Testis (tissue), 3 donors: ENCODE measurements around the gene EPB41L2. TPM values are rescaled to one million over a fixed set of nuclear protein-coding genes. Genes with fewer than 3 reads are reported as not detected.

Experiments used
- DNase-seq: peaks from one replicate; pipeline ENCODE4 v3.0.0-alpha.2; 2019
- H3K27ac ChIP-seq, 2 donors: fragments of 200-600 bp; sonication (generic); one replicate each; pipeline ENCODE4 v1.5.1; 2019
- H3K27me3 ChIP-seq: fragments of 200-600 bp; sonication (generic); one replicate; pipeline ENCODE4 v1.5.1; 2019
- H3K36me3 ChIP-seq: fragments of 200-600 bp; sonication (generic); one replicate; pipeline ENCODE4 v1.5.1; 2017; ENCODE audit warnings: low read depth; ENCODE audit errors: missing control alignments
- H3K4me1 ChIP-seq: fragments of 200-600 bp; sonication (generic); one replicate; pipeline ENCODE4 v1.5.1; 2019
- H3K4me3 ChIP-seq, 2 donors: fragments of 200-600 bp; sonication (generic); one replicate each; pipeline ENCODE4 v1.5.1; 2017 to 2019
- H3K9me3 ChIP-seq: fragments of 200-600 bp; sonication (generic); one replicate; pipeline ENCODE4 v1.5.1; 2017
- POLR2A ChIP-seq: fragments of 450-650 bp; IDR thresholded peaks from one replicate; pipeline ENCODE4 v1.6.1; 2017; ENCODE audit warnings: antibody characterized with exemption, mild to moderate bottlenecking, moderate library complexity
- WGBS, 2 donors: methylation state at CpG; one replicate each; pipeline ENCODE4 v1.1.5; 2018; 5-methylcytosine and 5-hydroxymethylcytosine counted together
- intact Hi-C: fragments of 100-400 bp; cut with DNase I; formaldehyde crosslinking; loops from one replicate; pipeline ENCODE4 v1.15.1; 2023; ENCODE audit warnings: low total_unique reads
- polyA plus RNA-seq: library from polyadenylated mRNA; stranded (reverse); fragments of 350-450 nt; fragmentation: Illumina TruSeq; extraction: RNeasy Lipid Tissue Mini Kit (QIAGEN cat#74804); gene quantifications from one replicate; pipeline ENCODE4 v1.2.3, GENCODE V29; 2014; ENCODE audit warnings: low read depth, low replicate concordance; ENCODE audit not compliant: insufficient read depth
- total RNA-seq, 2 donors: library from RNA; depleted of rRNA; stranded (reverse); fragments of >200 nt; gene quantifications; one replicate each; pipeline ENCODE4 v1.2.3, GENCODE V29; 2016
- TF ChIP-seq, protein P1 (sequence below), 3 experiments: fragments of 450-650 bp in 2 of 3; fragments of 200-600 bp in 1 of 3; sonication (generic) in 1 of 3; IDR thresholded peaks; one replicate each; pipeline ENCODE4 v1.5.1; 2016 to 2019; ENCODE audit warnings: antibody characterized with exemption in 3 of 3, mild to moderate bottlenecking in 2 of 3, moderate library complexity in 1 of 3

EPB41L2 gene
- total and polyA plus RNA-seq, 3 donors from 2014 or later: 131 to 206 (median 139) TPM

DNA sequence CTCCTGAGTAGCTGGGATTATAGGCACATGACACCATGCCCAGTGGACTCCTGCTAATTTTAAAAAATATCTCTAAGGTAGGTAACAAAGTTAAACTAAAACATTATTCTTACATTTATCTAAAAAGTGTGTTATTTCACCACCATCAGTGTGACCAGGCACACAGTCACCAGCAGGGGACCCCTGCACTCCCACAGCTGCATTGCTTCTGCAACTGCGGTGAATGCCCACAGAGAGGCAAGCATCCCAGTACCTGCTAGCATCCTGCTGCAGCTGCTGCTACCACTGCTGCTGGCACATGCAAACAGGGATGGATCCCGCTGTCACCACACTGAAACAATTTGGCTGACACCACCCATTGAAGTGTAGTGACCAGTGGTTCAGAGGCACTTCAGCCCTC lies 21.9 kb upstream of the EPB41L2 start:
- no peak overlapping the region for H3K27ac ChIP-seq
- no peaks in the 10 kb centered on the region for H3K27me3 ChIP-seq
- TF ChIP-seq POLR2A: no peak
- TF ChIP-seq, protein P1, sequence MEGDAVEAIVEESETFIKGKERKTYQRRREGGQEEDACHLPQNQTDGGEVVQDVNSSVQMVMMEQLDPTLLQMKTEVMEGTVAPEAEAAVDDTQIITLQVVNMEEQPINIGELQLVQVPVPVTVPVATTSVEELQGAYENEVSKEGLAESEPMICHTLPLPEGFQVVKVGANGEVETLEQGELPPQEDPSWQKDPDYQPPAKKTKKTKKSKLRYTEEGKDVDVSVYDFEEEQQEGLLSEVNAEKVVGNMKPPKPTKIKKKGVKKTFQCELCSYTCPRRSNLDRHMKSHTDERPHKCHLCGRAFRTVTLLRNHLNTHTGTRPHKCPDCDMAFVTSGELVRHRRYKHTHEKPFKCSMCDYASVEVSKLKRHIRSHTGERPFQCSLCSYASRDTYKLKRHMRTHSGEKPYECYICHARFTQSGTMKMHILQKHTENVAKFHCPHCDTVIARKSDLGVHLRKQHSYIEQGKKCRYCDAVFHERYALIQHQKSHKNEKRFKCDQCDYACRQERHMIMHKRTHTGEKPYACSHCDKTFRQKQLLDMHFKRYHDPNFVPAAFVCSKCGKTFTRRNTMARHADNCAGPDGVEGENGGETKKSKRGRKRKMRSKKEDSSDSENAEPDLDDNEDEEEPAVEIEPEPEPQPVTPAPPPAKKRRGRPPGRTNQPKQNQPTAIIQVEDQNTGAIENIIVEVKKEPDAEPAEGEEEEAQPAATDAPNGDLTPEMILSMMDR (IDR thresholded peaks at IDR 0.05): no peak
- H3K4me1 ChIP-seq: no peaks in the 10 kb centered on the region
- H3K9me3 ChIP-seq: no peaks in the 10 kb centered on the region
- intact Hi-C loops: no loop called here
- H3K36me3 ChIP-seq: no peaks in the 10 kb centered on the region
- H3K4me3 ChIP-seq: no peak overlapping the region
- 92 to 97% methylated on average over 2 of the region's 2 CpGs for WGBS, 2 donors
- DNase-seq: no peak

DNA sequence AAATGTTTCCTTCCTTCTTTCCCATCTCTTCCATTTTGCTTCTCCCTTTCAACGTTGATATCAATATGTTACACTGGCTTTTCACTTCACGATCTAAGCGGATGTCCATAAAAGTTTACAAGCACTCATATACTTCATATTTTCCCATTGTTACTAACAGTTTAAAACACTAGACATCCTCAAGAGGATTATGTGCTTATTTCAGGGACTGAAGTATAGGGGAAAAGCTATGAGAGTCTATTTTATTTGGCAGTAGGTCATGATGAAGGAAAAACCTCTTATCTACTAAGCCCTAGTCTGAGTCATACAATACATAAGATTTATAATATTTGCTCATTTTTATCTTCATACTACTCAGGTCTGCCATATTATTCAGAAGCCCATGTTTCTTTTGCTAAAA lies 20.6 kb upstream of the EPB41L2 start:
- 95 to 96% methylated on average over 3 of the region's 3 CpGs for WGBS, 2 donors
- Histone ChIP-seq H3K9me3 (no peaks in the 10 kb centered on the region), H3K27ac (no peak overlapping the region), H3K27me3 (no peaks in the 10 kb centered on the region), H3K36me3 (no peaks in the 10 kb centered on the region), H3K4me3 (no peak overlapping the region), H3K4me1 (no peaks in the 10 kb centered on the region)
- no peak for DNase-seq
- intact Hi-C loops: no loop called here
- no peak for TF ChIP-seq POLR2A
- TF ChIP-seq, protein P1 (IDR thresholded peaks at IDR 0.05): no peak

DNA sequence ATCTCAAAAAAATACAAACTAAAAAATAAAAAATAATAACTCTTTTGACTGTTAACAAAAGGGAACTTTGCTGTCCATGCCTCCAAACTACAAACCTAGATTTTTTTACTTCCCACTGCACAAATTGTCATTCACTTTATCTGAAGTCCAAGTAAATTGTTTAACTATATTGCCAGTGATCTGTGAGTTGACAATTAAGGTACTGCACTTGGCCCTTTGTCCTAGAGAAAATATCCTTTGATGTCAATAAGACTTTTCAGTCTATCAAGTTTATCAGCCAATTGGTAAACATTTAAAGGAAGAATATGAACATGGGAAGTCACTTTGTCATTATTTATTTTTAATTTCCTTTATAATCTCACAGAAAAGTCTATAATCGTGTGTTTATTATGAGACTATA lies 19.3 kb upstream of the EPB41L2 start:
- TF ChIP-seq POLR2A: no peak
- WGBS, 2 donors: 63 to 73% methylated on average over 1 of the region's 1 CpG
- H3K27ac ChIP-seq: no peak overlapping the region
- H3K9me3 ChIP-seq: no peaks in the 10 kb centered on the region
- H3K36me3 ChIP-seq: no peaks in the 10 kb centered on the region
- intact Hi-C loops: no loop called here
- no peaks in the 10 kb centered on the region for H3K27me3 ChIP-seq
- no peak overlapping the region for H3K4me3 ChIP-seq
- H3K4me1 ChIP-seq: no peaks in the 10 kb centered on the region
- no peak for DNase-seq

DNA sequence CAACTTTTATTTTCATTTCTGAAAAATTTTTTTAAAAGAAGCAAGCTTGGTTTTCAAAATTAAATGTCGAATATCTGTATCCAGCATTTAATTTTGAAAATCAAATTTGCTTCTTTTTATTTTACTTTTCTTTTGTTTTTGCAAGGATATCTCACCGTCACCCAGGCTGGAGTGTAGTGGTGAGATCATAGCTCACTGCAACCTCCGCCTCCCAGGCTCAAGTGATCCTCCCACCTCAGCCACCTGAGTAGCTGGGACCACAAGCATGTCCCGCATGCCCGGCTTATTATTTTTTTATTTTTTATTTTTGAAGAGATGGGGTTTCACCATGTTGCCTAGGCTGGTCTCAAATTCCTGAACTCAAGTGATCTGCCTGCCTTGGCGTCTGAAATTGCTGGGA lies 17.0 kb upstream of the EPB41L2 start:
- intact Hi-C loops: no loop called here
- TF ChIP-seq, protein P1 (IDR thresholded peaks at IDR 0.05): no peak
- TF ChIP-seq POLR2A: no peak
- H3K36me3 ChIP-seq: no peaks in the 10 kb centered on the region
- WGBS, 2 donors: 95% methylated on average over 6 of the region's 6 CpGs
- DNase-seq: no peak
- H3K4me1 ChIP-seq: no peaks in the 10 kb centered on the region
- no peak overlapping the region for H3K27ac ChIP-seq
- no peaks in the 10 kb centered on the region for H3K27me3 ChIP-seq
- H3K4me3 ChIP-seq: no peak overlapping the region
- H3K9me3 ChIP-seq: no peaks in the 10 kb centered on the region

DNA sequence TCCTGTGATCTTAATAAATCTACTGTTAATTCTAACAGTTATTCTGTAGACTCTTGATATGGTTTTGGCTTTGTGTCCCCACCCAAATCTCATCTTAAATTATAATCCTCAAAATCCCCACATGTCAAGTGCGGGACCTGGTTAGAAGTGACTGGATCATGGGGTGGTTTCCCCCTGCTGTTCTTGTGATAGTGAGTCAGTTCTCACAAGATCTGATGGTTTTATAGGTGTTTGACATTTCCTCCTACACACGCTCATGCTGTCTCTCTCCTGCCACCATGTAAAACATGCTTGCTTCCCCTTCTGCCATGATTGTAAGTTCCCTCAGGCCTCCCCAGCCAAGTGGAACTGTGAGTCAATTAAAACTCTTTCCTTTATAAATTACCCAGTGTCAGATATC lies 10.5 kb upstream of the EPB41L2 start:
- intact Hi-C loops: no loop called here
- Histone ChIP-seq H3K4me1 (no peaks in the 10 kb centered on the region), H3K9me3 (no peaks in the 10 kb centered on the region), H3K36me3 (no peaks in the 10 kb centered on the region), H3K4me3 (no peak overlapping the region), H3K27me3 (no peaks in the 10 kb centered on the region), H3K27ac (no peak overlapping the region)
- TF ChIP-seq POLR2A: no peak
- TF ChIP-seq, protein P1 (IDR thresholded peaks at IDR 0.05): no peak
- 91 to 100% methylated on average over 2 of the region's 2 CpGs for WGBS, 2 donors
- DNase-seq: no peak
